ENCODE measurements around the gene SLC6A6.

GRCh38 chr3:14458434-14459275, 56.2 kb downstream of the SLC6A6 start:
- TF ChIP-seq CTCF (IDR thresholded peaks at IDR 0.05; ENCODE audit: low read length) (no peak), EZH2 (optimal IDR thresholded peaks at IDR 0.05; ENCODE audit: low read depth, low read length) (no peak)
